ENCODE results near the gene SLIRP.
"Not testable (repeated sequence)": the region's sequence is repeated elsewhere in the genome, so short reads cannot be mapped to it uniquely, and the experiment has no call there.

Gene SLIRP

GRCh38 chr14:77746064-77746702, 38.3 kb downstream of the SLIRP start:
- no peak for DNase-seq

DNA sequence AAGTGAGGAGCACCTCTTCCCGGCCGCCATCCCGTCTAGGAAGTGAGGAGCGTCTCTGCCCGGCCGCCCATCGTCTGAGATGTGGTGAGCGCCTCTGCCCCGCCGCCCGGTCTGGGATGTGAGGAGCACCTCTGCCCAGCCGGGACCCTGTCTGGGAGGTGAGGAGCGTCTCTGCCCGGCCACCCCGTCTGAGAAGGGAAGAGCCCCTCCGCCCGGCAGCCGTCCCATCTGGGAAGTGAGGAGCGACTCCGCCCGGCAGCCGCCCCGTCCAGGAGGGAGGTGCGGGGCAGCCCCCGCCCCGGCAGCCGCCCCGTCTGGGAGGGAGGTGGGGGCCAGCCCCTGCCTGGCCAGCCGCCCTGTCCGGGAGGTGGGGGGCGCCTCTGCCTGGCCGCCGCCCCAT, 39.5 kb downstream of the SLIRP start:
- not testable (repeated sequence) for DNase-seq

DNA sequence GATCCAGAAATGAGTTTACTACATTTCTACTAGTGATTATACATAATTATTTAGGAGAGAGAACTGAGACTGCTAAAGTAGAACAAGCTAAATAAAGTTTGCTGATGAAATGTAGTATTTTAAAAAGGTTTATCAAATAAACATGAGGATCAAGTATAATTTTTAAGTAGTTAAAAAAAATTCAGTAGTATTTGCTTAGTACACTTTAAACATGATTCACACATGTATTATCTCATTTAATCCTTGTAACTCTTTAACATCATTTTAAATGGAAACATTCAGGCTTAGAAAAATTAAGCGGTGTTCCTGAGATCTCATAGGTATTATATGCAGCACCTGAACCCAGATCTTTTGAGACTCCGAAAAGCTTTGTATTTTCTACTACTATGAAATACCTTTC, 44.4 kb downstream of the SLIRP start:
- DNase-seq, result no peak

GRCh38 chr14:77752799-77753516, 45.1 kb downstream of the SLIRP start:
- no peak for DNase-seq

GRCh38 chr14:77760381-77761204, 52.7 kb downstream of the SLIRP start, which contains the start of gene SNW1:
TSS of gene SNW1 (minus strand) at chr14:77761156. CDS start at chr14:77761127, 29 bp downstream.
- peak; percentile 87 to 91 for DNase-seq

GRCh38 chr14:77761205-77761931, 53.5 kb downstream of the SLIRP start:
- no peak for DNase-seq

DNA sequence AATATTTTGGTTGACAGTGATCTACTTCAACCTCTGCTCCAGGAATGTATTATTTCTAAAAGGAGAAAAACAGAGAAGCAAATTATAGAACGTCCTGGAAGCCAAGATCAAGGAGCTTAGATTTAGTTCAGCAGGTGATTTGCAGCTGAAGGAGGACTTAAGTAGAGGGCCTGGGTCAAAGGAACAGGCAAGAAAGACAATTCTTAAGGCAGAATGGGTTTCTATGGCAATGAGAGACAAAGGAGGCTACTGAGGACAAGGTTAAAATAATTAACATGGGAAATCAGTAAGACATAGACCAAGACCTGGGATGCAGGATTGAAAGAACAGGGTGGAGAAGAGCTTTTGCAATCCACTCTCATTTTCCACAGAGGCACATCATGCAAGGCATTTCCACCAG, 55.4 kb downstream of the SLIRP start:
- no peak for DNase-seq

- DNase-seq, result no peak
Measured at GRCh38 chr14:77763978-77764377, 56.1 kb downstream of the SLIRP start.
